GM12873 (cell line): ENCODE measurements around the gene PDSS1.

Experiments used
- TF ChIP-seq, protein P1 (sequence below): IDR thresholded peaks from 2 replicates; pipeline ENCODE4 v1.5.1; 2012; ENCODE audit warnings: low read depth, mild to moderate bottlenecking, moderate library complexity, low read length, control low read depth; ENCODE audit not compliant: insufficient read depth; ENCODE audit errors: missing control alignments

Gene PDSS1

DNA sequence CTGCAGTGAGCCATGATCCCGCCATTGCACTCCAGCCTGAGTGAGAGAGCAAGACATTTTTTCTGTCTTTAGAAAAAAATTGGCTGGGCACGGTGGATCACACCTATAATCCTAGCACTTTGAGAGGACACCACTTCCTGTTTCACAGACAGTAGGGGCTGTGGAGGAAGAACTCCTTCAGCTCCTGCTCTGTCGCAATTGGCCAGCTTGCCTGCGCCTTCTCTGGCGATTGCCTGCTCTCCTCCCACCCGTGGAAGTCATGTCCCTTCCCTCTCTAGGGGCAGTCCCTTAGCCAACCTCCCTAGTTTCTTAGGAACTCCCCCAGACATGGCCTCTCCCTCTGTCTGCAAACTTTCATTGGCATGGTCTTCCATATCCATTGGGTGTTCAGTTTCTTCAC lies 8.7 kb downstream of the PDSS1 start:
- TF ChIP-seq, protein P1, sequence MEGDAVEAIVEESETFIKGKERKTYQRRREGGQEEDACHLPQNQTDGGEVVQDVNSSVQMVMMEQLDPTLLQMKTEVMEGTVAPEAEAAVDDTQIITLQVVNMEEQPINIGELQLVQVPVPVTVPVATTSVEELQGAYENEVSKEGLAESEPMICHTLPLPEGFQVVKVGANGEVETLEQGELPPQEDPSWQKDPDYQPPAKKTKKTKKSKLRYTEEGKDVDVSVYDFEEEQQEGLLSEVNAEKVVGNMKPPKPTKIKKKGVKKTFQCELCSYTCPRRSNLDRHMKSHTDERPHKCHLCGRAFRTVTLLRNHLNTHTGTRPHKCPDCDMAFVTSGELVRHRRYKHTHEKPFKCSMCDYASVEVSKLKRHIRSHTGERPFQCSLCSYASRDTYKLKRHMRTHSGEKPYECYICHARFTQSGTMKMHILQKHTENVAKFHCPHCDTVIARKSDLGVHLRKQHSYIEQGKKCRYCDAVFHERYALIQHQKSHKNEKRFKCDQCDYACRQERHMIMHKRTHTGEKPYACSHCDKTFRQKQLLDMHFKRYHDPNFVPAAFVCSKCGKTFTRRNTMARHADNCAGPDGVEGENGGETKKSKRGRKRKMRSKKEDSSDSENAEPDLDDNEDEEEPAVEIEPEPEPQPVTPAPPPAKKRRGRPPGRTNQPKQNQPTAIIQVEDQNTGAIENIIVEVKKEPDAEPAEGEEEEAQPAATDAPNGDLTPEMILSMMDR, result no peak

DNA sequence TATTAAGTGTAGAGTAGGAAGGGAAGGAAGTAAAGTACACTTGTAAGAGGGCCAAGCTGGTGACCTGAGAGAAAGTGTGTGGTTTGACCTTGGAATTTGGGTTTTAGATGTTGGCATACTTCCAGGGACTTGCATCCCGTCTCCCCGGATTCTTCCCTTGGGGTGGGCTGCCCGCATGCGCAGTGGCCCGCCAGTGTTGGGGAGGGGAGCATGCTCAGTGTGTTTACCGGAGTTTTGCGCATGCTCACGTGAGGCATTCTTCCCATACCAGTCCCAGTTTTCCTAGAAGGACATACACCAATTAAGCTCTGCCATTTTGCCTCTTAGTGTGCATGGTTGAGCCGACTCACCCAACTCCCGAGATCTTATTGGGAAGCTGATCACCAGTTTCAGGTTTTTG lies 9.4 kb downstream of the PDSS1 start:
- TF ChIP-seq, protein P1, result no peak

DNA sequence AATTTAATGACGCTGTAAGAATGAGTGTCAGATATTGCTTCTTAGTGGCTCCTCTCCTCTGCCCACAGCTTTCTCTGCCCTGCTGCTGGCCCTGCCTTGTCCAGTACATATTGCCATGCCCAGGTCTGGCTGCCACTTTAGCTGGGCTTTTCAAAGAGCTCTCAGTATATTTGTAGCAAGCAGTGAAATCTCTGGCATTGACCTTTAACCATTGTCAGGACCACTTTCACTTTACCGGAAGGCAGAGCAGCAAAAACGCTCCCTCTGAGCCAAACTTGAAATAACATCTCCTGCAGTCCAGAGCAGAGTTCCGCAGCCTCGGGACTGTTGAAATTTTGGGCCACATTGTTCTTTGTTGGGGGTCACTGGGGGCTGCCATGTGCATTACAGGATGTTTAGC lies 13.8 kb downstream of the PDSS1 start:
- TF ChIP-seq, protein P1, result no peak

DNA sequence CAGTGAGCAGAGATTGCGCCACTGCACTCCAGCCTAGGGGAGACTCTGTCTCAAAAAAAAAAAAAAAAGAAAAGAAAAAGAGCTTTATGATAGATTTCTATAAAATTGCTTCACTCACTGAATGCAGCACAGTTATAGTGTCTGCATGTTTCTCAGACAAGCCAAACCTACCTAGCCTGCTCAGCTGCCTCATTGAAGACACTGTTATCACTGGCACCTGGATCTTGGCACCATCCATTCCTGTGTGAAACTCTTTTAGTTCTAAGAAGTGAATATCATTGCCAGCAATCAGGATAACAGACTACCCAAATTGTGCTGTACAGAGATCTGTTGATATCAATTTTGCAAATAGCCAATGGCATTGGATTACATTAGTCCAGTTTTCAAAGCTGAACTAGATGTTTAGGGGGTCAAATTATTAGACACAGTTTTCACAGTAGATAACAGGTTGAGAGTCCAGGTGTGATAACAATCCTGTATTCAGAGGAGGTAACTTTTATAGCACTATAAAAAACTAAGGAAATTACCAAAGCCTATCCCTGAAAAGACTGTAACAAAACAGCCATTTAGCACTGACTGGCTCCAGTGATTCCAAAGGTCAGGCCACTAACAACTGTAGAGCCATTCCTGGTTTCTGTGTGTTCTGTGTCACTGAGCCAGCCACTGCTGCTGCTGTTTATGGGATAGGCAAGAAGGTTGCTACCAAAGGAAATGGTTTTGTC lies 17.1 kb downstream of the PDSS1 start:
- TF ChIP-seq, protein P1, result no peak

DNA sequence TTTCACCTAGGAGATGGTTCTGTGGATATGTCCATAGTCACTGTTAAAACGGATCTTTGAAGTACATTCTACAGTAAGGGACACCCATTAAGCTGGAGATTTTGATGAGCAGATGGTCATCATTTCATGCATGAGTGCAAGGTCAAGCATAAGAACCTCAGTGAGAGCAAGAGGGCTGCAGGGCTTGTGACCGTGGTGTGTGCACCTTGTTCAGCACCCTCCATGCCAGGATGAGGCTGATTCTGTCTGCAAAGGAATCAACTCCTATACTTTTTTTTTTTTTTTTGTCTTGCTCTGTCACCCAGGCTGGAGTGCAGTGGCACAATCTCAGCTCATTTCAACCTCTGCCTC lies 17.6 kb downstream of the PDSS1 start:
- TF ChIP-seq, protein P1, result no peak

DNA sequence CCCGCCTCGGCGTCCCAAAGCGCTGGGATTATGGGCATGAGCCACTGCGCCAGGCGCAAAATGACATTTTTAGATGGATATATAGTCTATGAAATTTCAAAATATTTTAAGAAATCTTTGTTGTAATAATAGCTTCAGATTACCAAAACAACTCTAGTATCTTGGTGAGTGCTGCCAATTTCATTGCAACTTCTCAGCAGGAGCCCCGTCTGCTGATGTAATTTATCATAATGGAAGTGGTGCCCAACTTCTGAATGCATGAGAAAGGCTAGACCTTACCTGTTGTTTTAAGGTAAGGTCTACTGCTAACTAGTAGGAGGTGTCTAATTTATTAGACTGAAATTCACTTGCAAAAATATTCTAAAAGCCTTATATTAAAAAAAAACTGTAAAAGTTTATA lies 20.0 kb downstream of the PDSS1 start:
- TF ChIP-seq, protein P1, result no peak

DNA sequence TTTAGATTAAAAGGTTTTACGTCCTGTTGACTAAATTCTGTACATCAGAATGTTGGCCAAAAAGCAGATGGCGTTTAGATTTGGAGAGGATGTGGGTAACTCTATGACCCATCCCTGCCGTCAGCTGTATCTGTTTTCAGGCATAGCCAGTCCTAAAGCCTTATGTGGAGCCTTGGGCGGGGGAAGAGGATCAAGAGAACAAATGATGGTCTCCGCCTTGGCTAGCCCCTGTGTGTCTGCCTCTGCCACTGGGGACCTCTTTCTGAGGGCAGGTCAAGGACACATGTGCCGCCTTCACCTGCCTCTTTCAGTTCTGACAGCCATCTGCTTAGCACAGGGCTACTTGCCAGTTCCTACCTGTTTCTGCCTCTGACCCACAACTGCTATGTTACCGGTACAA lies 24.1 kb downstream of the PDSS1 start:
- TF ChIP-seq, protein P1, result no peak

DNA sequence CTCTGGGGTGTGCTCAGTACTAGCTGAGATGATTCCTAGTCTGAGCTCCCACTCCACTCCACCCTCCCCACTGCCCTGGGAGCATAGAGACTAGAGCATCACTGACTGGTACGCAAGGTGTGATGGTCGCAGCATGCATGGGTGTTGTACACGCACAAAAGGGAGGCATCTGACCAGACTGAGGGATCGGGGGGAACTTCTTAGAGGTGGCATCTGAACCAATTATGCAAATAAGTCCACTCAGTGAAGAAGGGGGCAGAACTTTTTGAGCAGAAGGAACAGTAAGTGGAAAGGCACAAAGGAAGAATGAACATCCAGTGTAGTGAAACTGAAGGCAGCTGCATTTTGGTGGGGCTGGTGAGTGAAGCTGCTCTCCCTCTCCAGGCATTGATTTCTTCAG lies 25.5 kb downstream of the PDSS1 start:
- TF ChIP-seq, protein P1, result no peak
